Esophagus mucosa (tissue), 1 donor: ENCODE results near the gene AGAP1. TPM values are rescaled to one million over a fixed set of nuclear protein-coding genes. Genes with fewer than 3 reads are reported as not detected.

Experiments used
- ATAC-seq: fragments of 200-7000 bp; cut with Tn5 transposase; one replicate; pipeline ENCODE4 v1.9.1; 2020
- total RNA-seq: library from RNA; stranded (reverse); gene quantifications from one replicate; pipeline ENCODE4 v1.2.4, GENCODE V29; 2023
- donor health status: DM: yes; HTN: yes; CAD: no.

The AGAP1 gene
- total RNA-seq, 1 donor from 2014 or later = 17.1 TPM

GRCh38 chr2:236179236-236180075, 685.6 kb downstream of the AGAP1 start:
- no peak for ATAC-seq

DNA sequence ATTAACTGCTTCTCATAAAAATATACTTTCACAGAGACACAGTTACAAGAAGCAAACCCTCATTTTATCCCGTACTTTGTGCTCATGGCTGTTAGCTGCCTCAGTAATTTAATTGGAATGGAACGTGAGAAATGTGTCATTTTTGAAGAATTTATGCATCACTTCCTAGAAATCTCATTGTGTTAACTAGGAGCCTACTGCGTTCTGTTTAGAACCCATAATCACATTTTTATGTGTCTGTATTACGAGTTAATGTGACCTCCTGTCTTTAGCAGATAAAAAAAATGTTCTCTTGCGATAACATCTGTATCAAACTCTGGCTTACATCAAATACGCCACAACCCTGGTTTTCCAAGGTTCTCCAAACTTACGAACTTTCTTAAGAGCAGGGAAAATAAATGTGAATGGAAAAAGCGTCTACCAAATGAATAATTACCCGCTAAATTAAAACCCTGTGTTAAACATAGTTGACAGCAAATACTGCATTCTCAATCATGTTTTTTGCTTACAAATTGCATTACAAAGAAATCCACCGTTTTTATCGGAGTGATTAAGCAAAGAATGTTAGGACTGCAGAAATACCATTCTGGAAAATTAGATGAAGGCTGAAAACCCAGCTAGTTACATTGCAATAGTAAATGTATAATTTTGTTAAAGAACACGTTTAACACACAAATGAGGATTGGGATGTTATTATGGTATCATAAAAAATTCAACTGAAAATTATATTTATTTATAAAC, 686.4 kb downstream of the AGAP1 start:
- ATAC-seq = no peak

GRCh38 chr2:236180831-236181453, 687.1 kb downstream of the AGAP1 start:
- ATAC-seq = no peak
